Stimulated activated CD4-positive, alpha-beta T cell treated with anti-CD3 and anti-CD28 coated beads, TNF-alpha, amount 100 ng/mL, for 48 hours (primary cell): ENCODE measurements around the gene CHID1.

ENCODE experiments used
- DNase-seq, 3 donors: peaks; one replicate each; pipeline ENCODE4 v3.0.0-alpha.2; 2020; ENCODE audit warnings: low read depth in 3 of 3

Gene CHID1

GRCh38 chr11:864898-865297 lies 45.7 kb downstream of the CHID1 start:
- no peak for DNase-seq

- DNase-seq: no peak
Measured at GRCh38 chr11:863910-864827, 46.4 kb downstream of the CHID1 start.

GRCh38 chr11:863023-863909 lies 47.3 kb downstream of the CHID1 start:
- no peak for DNase-seq

GRCh38 chr11:862696-863022 lies 48.0 kb downstream of the CHID1 start:
- DNase-seq: no peak

- DNase-seq: no peak
Measured at GRCh38 chr11:862081-862661, 48.4 kb downstream of the CHID1 start.

GRCh38 chr11:861105-861479 lies 49.5 kb downstream of the CHID1 start:
- no peak for DNase-seq

GRCh38 chr11:860234-861104 lies 50.1 kb downstream of the CHID1 start:
- DNase-seq: no peak

- no peak for DNase-seq
Measured at GRCh38 chr11:859394-860131, 51.0 kb downstream of the CHID1 start.

- no peak for DNase-seq
Measured at GRCh38 chr11:858762-859339, 51.8 kb downstream of the CHID1 start.

GRCh38 chr11:858053-858761 lies 52.4 kb downstream of the CHID1 start:
- DNase-seq: no peak

GRCh38 chr11:856397-856796 lies 54.2 kb downstream of the CHID1 start:
- DNase-seq: no peak

GRCh38 chr11:855796-856195 lies 54.8 kb downstream of the CHID1 start:
- no peak for DNase-seq

GRCh38 chr11:855330-855674 lies 55.3 kb downstream of the CHID1 start:
- DNase-seq: no peak

- no peak for DNase-seq
Measured at GRCh38 chr11:854601-855329, 55.8 kb downstream of the CHID1 start.

- DNase-seq: no peak
Measured at GRCh38 chr11:853682-854448, 56.7 kb downstream of the CHID1 start.

GRCh38 chr11:852762-853161 lies 57.8 kb downstream of the CHID1 start:
- DNase-seq: no peak

GRCh38 chr11:850775-851763 lies 59.5 kb downstream of the CHID1 start:
- DNase-seq: no peak
